Measurements from ENCODE around the gene SSBP2.
"Not testable (repeated sequence)": the region's sequence is repeated elsewhere in the genome, so short reads cannot be mapped to it uniquely, and the experiment has no call there.

SSBP2 gene

DNA sequence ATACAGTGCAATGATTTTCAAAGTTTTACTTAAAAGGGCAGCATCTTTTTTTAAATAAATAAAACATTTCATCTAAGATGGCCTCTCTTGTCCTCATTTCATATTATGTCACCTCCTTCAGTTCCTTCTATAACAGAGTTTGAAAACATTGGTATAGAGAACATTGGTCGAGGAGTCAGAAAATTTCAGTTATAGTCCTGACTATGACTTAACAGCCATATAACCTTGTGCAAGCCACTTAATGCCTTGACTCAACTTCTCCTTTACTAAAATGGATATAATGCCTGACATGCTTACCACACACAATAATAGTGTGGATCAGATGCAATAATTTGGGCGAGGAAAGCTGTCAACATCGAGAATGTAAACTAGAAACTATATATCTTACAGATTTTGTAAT, 22.6 kb downstream of the SSBP2 start:
- no peak for DNase-seq

DNA sequence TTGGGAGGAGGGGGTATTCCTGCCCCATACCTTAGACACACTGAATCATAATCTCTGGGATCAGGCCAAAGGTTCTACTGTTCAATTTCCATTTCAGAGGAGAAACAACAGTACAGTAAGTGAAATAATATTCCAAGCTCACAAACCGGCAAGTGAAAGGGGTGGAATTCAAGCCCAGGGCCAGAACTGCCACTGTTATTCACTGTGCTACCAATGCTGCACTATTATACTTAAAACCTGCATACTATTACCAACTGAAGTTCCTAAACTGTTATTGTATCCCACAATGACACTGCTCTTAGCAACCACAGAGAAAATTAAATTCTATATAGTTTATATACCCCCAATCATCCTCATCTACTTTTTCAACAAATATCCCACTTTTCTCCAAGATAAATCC, 24.6 kb downstream of the SSBP2 start:
- no peak for DNase-seq

DNA sequence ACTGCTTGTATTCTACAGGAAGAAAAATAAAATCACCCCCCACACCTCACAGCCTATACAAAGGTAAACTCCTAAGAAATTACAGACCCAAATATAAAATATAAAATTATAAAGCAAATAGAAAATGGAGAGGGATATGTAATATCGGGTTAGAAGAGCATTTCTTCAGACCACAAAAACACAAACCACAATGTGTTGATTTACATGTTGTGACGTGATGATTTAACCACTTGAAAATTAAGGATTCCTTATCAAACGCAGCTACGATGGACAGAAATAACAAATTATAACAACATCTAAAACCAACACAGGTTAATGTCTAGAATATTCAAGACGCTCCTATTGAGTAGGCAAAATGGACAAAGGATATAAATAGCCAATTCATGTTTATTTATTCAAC, 26.3 kb downstream of the SSBP2 start:
- no peak for DNase-seq

DNA sequence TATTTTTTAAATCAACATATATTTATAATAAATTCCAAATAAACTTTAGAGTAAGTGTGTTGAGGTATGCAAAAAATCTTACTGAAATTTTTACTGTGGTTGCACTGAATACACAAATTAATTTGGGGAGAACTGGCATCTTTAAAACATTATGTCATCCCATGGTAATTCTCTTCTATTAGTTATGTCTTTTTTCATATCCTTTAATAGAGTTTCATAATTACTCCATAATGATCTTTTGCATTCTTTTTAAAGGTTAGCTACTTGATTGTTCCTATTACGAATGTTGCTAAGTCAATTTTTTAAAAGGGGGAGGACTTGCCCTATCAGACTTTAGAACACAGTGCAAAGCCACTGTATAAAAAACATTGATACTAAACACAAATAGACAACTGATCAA, 26.8 kb downstream of the SSBP2 start:
- no peak for DNase-seq

DNA sequence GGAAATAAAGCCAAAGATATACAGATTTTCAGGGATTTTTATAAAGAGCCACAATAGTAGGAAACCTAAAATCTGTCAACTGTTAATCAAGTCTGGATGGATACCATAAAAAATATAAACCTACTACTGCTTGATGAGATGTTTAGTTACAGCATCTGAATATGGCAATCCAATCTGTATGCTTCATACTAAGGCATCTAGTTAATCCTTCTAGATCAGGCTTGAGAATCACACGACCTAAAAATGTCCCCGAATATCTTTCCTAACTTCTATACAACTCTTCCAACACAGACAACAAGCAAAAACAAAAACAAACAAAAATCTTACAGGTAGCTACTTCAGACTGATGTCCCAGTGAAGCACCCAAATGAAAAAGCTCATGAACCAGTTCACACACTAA, 29.8 kb downstream of the SSBP2 start:
- DNase-seq, result no peak

DNA sequence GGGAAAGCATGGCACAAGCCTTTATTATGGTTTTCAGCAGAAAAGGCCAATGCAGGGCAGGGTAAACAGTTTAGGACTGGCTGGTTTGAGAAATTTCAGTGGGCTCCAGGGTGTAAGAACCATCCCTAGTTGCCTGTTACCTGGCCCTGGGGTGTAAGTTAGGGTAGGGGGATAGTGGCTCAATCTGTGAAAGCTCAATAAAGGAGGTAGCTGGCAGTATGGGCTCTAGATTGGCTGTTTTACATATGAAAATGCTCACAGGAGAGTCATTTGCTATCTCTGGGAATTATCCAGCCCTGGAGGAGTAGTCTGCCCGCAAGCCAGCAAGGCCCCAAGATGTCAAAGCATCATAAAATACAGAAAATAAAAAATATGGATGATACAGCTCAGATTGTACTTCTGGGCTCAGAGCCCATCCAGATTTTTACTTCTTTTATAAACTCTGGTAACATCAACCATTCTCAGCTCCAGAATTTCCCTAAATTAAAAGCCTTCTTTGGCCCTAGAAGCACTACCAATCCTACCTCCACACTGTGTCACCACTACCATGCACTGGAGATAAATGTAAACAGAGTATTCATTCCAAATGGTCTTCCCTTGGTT, 31.1 kb downstream of the SSBP2 start:
- DNase-seq, result no peak

DNA sequence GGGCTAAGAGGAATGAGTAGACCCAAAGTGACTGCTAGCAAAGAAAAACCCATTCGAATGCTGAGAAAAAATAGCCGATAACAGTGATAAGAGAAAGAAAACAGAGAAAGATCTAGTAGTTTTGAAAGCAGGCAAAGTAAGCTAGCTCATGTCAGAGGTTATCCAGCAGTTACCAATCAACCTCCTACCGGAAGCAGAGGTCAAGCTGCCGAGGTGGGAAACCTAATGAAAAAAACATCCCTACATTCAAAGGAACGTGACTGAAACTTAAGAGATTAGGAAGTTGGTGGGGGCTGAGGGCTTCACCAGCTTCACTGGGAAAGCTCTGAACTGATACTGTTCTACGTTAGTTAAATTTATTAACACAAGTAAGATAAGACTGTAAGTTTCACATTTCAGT, 32.6 kb downstream of the SSBP2 start:
- no peak for DNase-seq

DNA sequence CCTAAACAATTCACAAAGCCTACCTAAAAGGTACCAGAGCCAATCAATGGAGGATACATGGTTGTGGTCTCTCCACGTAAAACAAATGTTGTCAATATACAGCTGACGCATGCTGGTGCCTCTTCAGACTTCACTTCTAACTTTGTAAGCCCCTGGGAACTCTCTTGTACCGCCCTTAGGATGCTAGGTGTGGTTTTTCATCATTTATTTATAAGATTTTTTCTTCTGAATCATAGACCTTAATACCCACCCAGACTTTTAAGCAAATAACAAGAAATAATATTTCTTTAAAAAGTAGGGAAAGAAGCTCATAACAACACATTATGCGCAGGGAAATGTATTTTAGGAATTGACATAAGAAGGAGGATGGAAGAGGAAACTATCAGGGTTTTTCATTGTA, 33.0 kb downstream of the SSBP2 start:
- no peak for DNase-seq

DNA sequence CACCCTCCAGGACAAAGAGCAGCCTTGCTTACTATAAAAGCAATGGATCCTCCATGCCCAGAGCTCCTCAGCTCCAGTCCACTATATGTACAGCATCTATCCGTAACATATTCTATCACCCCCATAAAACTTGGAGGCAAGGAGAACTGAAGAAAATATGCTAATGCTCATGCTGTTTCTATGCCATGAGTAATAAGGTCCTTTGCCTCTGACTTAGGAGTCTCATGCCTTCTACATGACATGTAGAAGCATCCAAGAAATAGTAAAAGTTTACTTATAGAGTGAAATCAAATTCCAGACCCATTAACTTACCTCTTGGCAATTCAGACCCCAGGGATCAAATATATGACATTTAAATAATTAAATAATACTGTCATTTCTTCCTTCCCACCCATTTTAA, 33.7 kb downstream of the SSBP2 start:
- DNase-seq, result no peak

DNA sequence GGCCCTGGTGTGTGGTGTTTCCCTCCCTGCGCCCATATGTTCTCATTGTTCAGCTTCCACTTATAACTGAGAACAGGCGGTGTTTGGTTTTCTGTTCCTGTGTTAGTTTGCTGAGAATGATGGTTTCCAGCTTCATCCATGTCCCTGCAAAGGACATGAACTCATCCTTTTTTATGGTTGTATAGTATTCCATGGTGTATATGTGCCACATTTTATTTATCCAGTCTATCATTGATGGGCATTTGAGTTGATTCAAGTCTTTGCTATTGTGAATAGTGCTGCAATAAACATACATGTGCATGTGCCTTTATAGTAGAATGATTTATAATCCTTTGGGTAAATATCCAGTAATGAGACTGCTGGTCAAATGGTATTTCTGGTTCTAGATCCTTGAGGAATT, 36.8 kb downstream of the SSBP2 start:
- not testable (repeated sequence) for DNase-seq

DNA sequence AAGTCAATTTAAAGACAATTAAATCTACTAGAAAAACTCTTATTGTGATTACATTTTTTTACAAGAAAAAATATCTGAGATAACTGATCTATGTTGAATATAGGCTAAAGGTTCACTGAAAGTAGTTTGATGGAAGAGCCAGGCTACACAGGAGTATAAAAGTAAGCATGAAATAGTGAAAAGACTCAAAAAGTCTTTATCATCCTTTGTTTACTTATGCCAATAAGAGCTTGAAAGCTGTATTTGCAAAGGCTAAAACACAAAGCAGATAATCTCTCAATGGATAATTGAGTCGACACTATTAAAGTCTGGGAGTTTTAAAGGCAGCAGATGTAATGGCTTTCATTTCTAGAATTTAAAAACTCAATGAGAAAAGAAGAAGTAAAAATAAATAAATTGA, 42.0 kb downstream of the SSBP2 start:
- DNase-seq, result no peak

DNA sequence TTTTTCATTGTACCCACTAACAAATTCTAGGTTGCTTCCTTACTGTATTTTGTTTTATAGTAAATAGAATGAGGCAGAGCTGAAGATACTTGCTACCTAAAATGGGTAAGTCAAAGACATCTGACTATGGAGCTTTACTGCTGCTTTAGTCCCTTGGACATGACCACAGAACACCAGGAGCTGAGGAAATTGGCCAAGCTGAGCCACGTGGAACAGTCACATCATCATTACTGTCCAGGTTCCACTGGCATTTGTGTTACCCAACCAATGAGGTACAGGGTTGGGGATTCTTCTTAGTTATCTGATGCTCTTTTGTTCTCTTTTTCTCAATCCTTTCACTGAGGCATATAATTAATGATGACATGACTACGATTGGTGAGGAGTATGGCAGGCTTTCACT, 47.1 kb downstream of the SSBP2 start:
- no peak for DNase-seq

DNA sequence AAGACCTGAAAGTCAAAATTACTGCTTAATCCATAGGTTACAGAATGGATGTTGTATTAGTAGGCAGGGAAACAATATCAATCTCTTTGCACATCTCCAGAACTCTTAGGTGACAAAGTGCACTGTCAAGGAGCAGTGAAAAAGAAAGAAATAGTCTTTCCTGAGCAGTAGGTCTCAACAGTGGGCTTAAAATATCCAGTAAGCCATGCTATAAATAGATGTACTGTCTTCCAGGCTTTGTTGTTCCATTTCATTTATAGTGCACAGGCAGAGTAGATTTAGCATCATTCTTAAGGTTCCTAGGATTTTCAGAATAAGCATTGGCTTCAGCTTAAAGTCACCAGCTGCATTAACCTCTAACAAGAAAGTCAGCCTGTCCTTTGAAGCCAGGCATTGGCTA, 50.7 kb downstream of the SSBP2 start:
- DNase-seq, result no peak

DNA sequence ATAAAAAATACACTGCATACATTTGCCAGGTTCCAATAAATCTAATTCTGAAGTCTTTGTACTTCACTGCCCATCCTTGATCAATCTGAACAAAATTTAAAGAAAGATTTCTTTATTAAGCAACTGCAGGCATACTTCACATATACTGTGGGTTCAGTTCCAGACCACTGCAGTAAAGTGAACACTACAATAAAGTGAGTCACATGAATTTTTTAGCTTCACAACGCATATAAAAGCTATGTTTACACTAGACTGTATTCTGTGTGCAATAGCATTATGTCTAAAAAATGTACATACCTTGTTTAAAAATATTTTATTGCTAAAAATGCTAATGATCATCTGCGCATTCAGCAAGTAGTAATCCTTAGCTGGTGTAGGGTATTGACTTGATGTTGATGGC, 52.1 kb downstream of the SSBP2 start:
- DNase-seq, result no peak

DNA sequence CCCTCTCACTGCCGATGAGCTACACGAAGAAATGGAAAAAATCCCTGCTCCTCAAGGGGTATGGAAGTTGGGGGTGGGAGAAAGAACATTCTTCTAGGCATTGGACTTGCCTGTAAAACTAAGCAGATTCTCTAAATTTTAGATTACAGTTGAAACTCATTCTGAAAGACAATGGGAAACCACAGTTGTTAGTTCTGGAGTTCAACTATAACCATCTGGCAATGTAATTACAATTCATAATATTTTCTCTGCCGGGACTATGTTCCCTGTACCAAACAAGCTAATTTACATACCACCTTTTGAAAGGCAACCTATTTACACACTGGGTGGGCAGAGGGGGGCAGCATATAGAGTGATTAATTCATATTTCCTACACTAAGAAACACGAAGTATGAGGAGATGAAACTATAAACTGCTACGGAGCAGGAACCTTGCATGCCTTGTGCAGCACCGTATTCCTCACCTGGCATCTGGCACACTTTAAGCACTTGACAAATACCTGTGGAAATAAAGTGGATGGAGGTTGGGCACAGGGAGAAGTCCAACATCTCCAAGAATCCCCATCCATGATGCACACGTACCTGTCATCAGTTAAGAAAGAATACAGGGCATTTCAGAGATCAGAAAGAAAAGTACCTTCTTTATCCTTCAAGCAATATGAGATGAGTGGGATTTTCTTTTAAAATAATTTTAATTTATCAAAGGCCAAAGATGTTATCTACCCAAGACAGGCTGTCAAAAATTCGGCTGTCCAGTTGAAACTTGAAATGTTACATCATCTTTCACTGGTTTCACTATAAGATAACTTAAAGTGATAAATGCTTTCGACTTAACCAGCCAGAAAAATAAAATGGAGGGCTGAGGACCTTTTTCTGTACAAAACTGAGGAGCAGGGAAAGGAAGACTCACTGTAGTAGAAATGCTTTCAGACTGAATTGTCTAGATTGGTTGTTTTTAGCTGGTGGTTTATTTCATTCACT, 54.2 kb downstream of the SSBP2 start:
- DNase-seq, result no peak

DNA sequence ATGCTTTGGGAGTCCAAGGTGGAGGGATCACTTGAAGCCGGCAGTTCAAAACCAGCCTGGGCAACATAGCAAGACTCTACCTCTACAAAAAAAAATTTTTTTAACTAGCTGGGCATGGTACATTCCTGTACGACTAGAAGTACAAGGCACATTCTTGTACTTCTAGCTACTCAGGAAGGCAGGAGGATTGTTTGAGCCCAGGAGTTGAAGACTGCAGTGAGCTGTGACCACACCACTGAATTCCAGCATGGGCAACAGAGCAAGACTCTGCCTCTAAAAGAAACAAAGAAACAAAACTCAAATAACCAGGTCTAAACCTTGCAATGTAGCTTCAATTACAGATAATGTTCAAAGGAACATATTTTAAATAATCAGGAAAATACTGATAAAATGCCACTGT, 56.2 kb downstream of the SSBP2 start:
- DNase-seq, result no peak

DNA sequence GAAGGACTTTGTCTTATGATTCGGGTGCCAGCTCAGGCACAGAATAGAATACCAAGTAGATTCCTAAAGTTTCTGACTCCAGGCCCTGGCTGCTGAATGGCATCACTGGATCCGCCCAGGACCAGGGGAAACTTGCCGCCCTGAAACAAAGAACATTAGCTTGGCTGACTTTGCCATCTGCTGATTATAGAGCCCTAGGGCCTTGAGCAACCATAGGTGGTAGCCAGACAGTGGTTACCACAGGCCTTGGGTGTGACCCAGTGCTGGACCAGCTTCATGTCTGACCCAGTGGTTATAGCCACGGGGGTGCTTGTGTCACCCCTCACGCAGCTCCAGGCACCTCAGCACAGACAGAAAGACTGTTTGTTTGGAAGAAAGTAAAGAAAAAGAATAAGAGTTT, 62.7 kb downstream of the SSBP2 start:
- no peak for DNase-seq

DNA sequence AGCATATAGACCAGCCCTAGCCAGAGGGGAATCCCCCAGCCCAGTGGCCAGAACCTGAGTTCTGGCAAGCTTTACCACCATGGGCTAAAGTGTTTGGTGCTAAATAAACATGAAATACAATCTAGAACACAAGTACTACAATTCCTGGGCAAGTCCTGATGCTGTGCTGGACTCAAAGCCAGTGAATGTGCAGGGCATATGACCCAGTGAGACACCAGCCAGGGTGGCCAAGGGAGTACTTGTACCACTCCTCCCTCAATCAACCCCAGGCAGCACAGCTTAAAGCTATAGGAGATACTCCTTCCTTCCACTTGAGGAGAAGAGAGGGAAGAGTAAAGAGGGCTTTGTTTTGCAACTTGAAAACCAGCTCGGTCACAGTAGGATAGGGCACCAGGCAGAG, 63.6 kb downstream of the SSBP2 start:
- no peak for DNase-seq

DNA sequence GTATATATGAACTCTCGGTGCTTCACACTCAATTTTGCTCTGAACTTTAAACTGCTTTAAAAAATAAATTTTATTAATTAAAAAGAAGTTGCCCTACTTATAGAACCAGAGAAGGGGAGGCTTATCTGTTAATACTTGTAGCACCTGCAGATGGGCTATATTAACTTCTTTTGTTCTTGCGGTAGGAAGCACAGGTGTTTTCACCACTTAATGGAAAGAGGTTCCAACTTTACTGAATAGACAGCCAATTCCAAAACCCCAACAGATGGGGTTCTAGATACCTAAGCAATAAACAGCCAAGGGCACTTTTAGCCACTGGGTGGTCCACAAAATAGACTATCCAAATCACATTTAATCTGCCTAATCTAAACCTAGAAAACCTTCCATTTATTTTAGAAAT, 65.4 kb downstream of the SSBP2 start:
- DNase-seq, result no peak

DNA sequence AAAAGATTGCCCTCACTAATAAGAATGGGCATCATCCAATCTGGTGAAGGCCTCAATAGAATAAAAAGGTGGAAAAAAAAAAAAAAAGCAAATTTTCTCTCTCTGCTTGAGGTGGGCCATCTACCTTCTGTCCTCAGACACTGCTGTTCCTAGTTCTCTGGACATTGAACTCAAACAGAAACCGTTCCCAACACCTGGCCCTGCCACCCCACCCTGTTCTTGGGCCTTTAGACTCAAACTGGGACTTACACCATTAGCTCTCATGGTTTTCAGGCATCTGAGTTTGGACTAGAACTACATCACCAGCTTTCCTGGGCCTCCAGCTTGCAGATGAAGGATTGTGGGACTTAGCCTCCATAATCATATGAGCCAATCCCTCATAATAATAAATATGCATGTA, 71.0 kb downstream of the SSBP2 start:
- no peak for DNase-seq

DNA sequence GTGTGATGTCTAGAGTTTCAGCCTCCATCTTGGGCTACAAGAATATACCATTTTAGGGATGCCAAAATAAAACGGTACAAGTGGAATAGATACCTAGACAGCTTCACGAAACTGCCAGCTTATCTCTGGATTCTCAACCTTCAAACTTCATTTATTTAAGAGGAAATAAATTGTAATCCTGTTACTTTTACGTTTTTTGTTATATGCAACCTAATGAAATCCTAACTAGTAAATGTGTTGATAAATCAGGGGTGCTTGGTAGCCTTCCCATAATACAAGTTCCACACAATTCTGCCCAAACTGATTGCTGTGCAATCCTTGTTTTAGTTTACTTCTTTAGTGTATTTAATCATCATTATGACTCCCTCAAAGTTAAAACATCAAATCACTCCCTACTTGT, 75.5 kb downstream of the SSBP2 start:
- DNase-seq, result no peak

DNA sequence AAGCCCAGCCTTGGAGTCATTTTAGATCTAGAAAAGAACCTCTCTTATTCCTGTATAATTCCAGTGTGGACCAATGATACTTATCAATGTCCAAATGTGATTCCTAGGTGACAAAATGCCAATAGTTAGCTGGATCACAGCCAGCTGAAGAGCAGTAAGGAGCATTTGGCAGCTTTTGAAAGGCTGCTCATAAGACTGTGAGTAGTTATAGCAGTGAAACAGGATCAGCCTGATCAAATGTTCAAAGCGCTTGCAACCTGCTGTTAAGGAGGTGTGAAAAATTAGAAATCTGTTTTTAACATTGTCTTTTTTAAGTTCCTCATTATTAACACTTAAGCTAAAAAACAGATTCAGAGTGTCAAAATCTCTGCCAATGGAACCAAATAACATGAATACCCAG, 85.1 kb downstream of the SSBP2 start:
- DNase-seq, result no peak

DNA sequence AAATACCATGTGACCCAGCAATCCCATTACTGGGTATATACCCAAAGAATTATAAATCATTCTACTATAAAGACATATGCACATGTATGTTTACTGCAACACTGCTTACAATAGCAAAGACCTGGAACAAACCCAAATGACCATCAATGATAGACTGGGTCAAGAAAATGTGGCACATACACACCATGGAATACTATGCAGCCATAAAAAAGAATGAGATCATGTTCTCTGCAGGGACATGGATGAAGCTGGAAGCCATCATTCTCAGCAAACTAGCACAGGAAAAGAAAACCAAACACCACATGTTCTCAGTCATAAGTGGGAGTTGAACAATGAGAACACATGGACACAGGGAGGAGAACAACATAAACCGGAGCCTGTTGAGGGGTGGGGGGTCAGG, 90.3 kb downstream of the SSBP2 start:
- DNase-seq, result not testable (repeated sequence)

DNA sequence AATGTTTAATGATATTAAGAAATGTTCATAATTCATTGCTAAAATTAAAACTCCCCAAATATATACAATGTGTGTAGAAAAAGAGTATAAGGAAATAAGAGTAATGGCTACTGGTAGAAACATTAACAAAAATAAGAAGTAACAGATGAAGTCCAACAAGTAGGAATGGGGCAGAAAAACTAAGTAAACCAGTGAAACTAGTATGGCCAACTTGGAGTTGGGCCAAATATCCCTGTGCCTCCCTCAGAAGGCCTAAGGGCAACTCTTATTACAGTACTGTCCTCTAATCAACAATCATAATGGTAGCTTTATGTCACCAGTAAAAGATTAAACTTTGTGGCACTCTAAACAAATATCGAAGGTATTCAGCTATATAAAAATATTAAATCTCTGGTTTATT, 93.5 kb downstream of the SSBP2 start:
- DNase-seq, result no peak

DNA sequence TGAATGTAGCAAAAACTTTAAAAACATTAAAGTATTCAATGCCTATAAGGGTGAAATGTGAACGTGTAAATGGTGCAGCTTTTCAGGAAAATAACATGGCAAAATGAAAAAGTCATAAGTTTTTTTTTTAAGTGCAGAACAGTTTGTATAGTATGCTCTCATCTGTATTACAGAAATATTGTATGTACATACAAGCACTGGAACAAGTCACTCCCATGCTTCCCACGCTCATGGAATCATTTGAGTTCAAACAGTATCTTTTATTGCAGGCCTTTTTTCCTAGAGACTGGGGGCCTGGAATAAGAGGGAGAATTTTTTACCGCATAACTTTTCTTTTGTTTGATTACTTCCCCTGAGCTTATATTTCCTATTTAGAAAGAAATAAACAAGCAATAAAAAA, 94.1 kb downstream of the SSBP2 start:
- DNase-seq, result no peak

Data from activated gamma-delta T cell (primary cell).